Peyer's patch (tissue), 4 donors: ENCODE results near the gene TCF7.

ENCODE experiments used
- CTCF ChIP-seq, 6 experiments: fragments of 450-650 bp in 4 of 6; fragments of 200-600 bp in 2 of 6; sonication (generic) in 1 of 6; IDR thresholded peaks; one replicate each; pipeline ENCODE4 v1.5.1; 2017 to 2019; ENCODE audit warnings: antibody characterized with exemption in 6 of 6, mild to moderate bottlenecking in 3 of 6, moderate library complexity in 1 of 6
- POLR2A ChIP-seq, 2 donors: fragments of 450-650 bp; IDR thresholded peaks; one replicate each; pipeline ENCODE4 v1.5.1; 2017; ENCODE audit warnings: antibody characterized with exemption in 2 of 2, mild to moderate bottlenecking in 2 of 2, moderate library complexity in 2 of 2

GRCh38 chr5:134095293-134095692 lies 19.2 kb upstream of the TCF7 start:
- TF ChIP-seq CTCF (IDR thresholded peaks at IDR 0.05) (no peak), POLR2A (IDR thresholded peaks at IDR 0.05) (no peak)
